Caco-2 (cell line): ENCODE data around the gene FBLN7. TPM values are rescaled to one million over a fixed set of nuclear protein-coding genes. Genes with fewer than 3 reads are reported as not detected.
A peak's percentile ranks its signal among the peaks of the same experiment; 100 is the strongest.

Experiments used
- BruUV-seq: library from RNA; stranded (reverse); fragments of 400-500 nt; replicated peaks from 2 replicates; lab custom pipeline; 2021; lab: Mats Ljungman, UMichigan
- CTCF ChIA-PET: fragments of 300-600 bp; sonication (Branson Sonifier 250); formaldehyde crosslinking; loops from one replicate; lab custom pipeline; 2022; ENCODE audit warnings: antibody characterized with exemption; lab: Charles Lee
- POLR2A ChIA-PET: fragments of 300-600 bp; sonication (Branson Sonifier 250); formaldehyde crosslinking; loops from one replicate; lab custom pipeline; 2022; ENCODE audit warnings: antibody characterized with exemption; lab: Charles Lee
- DNase-seq, 2 experiments: peaks; one replicate each; pipeline versions ENCODE4 v3.0.0 to v3.0.0-alpha.2; 2020 to 2022
- H3K27me3 ChIP-seq: replicated peaks from 2 replicates; pipeline ENCODE4 v1.6.0; 2011; ENCODE audit warnings: low read length; ENCODE audit not compliant: control insufficient read depth, insufficient read depth
- H3K36me3 ChIP-seq: 2 replicates; pipeline ENCODE4 v1.5.1; 2011; ENCODE audit warnings: low read length; ENCODE audit not compliant: control insufficient read depth, insufficient read depth
- H3K4me1 ChIP-seq: fragments of 250-450 bp; sonication (Bioruptor Pico); 2 replicates; pipeline ENCODE4 v1.5.1; 2020; ENCODE audit warnings: mild to moderate bottlenecking
- H3K4me3 ChIP-seq: 2 replicates; pipeline ENCODE4 v1.5.1; 2011; ENCODE audit warnings: low read depth, mild to moderate bottlenecking, control low read depth, low read length
- H3K9me3 ChIP-seq: fragments of 250-450 bp; sonication (Bioruptor Pico); 2 replicates; pipeline ENCODE4 v1.5.1; 2020; ENCODE audit warnings: mild to moderate bottlenecking, moderate library complexity
- H3K27ac Mint-ChIP-seq: one replicate; pipeline ENCODE4 v1.8.0; 2022; ENCODE audit warnings: mixed read lengths; ENCODE audit not compliant: unreplicated experiment
- H3K27me3 Mint-ChIP-seq: one replicate; pipeline ENCODE4 v1.8.0; 2022; ENCODE audit warnings: mixed read lengths; ENCODE audit not compliant: insufficient read depth, unreplicated experiment
- H3K36me3 Mint-ChIP-seq: one replicate; pipeline ENCODE4 v1.8.0; 2022; ENCODE audit warnings: mild to moderate bottlenecking, mixed read lengths; ENCODE audit not compliant: insufficient read depth, unreplicated experiment
- H3K4me1 Mint-ChIP-seq: one replicate; pipeline ENCODE4 v1.8.0; 2022; ENCODE audit warnings: low read depth, mixed read lengths; ENCODE audit not compliant: unreplicated experiment
- H3K4me3 Mint-ChIP-seq: one replicate; pipeline ENCODE4 v1.8.0; 2022; ENCODE audit warnings: mild to moderate bottlenecking, moderate library complexity, mixed read lengths; ENCODE audit not compliant: unreplicated experiment
- H3K9me3 Mint-ChIP-seq: one replicate; pipeline ENCODE4 v1.8.0; 2022; ENCODE audit warnings: mixed read lengths; ENCODE audit not compliant: unreplicated experiment
- intact Hi-C: fragments of 100-400 bp; cut with micrococcal nuclease; formaldehyde crosslinking; loops from one replicate; pipeline ENCODE4 v1.10.0; 2022; ENCODE audit not compliant: unreplicated experiment
- total RNA-seq: library from RNA; stranded (reverse); gene quantifications from 2 replicates; pipeline ENCODE4 v1.2.3, GENCODE V29; 2022
- TF ChIP-seq, protein P1 (sequence below), 2 experiments: fragments of 200-600 bp in 1 of 2; IDR thresholded peaks; 1 replicate in 1 of 2; 2 replicates in 1 of 2; pipeline versions ENCODE4 v1.5.1 to v1.8.0; 2011 to 2022; ENCODE audit warnings: antibody characterized with exemption in 1 of 2, control low read depth in 1 of 2, inconsistent platforms in 1 of 2, low read depth in 1 of 2, low read length in 1 of 2, mild to moderate bottlenecking in 1 of 2, moderate library complexity in 1 of 2; ENCODE audit not compliant: insufficient read depth in 1 of 2, severe bottlenecking in 1 of 2, unreplicated experiment in 1 of 2

FBLN7 gene
- total RNA-seq, 1 experiment from 2014 or later = 0.59 TPM

DNA sequence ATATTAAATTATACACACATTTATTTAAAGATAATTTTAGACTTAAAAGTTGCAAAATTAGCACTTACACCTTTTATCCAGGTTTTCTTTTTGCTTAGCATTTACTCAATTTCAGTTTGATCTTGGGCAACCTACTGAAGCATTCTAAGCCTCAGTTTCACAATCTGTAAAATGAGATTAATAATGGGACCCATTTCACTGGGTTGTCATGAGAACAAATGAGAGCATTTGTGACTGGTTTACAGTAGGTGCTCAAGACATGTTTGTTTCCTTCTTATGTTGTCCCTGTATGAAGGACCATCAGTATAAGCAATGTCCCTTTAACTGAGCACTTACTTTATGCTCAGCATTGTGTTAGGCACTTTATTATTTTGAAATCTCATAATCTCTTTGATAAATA, 4.8 kb upstream of the FBLN7 start:
- no peak overlapping the region for H3K4me3 Mint-ChIP-seq
- H3K4me1 Mint-ChIP-seq = no peaks in the 10 kb centered on the region
- no TSS peak for BruUV-seq
- TF ChIP-seq, protein P1, sequence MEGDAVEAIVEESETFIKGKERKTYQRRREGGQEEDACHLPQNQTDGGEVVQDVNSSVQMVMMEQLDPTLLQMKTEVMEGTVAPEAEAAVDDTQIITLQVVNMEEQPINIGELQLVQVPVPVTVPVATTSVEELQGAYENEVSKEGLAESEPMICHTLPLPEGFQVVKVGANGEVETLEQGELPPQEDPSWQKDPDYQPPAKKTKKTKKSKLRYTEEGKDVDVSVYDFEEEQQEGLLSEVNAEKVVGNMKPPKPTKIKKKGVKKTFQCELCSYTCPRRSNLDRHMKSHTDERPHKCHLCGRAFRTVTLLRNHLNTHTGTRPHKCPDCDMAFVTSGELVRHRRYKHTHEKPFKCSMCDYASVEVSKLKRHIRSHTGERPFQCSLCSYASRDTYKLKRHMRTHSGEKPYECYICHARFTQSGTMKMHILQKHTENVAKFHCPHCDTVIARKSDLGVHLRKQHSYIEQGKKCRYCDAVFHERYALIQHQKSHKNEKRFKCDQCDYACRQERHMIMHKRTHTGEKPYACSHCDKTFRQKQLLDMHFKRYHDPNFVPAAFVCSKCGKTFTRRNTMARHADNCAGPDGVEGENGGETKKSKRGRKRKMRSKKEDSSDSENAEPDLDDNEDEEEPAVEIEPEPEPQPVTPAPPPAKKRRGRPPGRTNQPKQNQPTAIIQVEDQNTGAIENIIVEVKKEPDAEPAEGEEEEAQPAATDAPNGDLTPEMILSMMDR (IDR thresholded peaks at IDR 0.05; ENCODE audit: insufficient read depth in 1 of 2, low read depth in 1 of 2, low read length in 1 of 2, severe bottlenecking in 1 of 2, unreplicated experiment in 1 of 2) = no peak
- ChIA-PET POLR2A (no interaction called here), CTCF (no interaction called here)
- no peak overlapping the region for H3K27ac Mint-ChIP-seq
- no peaks in the 10 kb centered on the region for H3K27me3 Mint-ChIP-seq
- intact Hi-C loops = no loop called here
- H3K36me3 ChIP-seq = no peaks in the 10 kb centered on the region
- DNase-seq = no peak
- no peak overlapping the region for H3K4me3 ChIP-seq
- H3K9me3 ChIP-seq = peaks cover 4% of the 10 kb centered on the region
- no peaks in the 10 kb centered on the region for H3K4me1 ChIP-seq
- H3K27me3 ChIP-seq = no peaks in the 10 kb centered on the region
- no peaks in the 10 kb centered on the region for H3K36me3 Mint-ChIP-seq
- no peaks in the 10 kb centered on the region for H3K9me3 Mint-ChIP-seq

DNA sequence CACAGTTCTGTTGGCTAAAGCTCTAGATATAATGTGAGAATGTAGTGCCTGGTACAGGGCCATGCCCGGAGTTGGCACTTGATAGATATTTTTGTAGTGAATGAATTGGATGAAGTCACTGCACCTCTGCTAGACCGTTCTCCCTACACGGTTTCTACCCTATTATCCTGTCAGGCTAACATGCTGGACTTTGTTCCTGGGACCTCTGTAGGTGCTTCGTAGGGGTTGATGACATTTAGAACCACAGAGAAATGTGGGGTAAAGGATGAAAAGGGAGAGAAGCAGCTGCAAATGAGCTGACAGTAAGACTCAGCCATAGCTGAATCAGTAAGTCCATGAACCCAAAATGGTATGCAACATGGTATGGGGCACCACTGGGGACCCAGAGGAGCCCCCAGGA, 4.1 kb upstream of the FBLN7 start:
- Histone ChIP-seq H3K36me3 (no peaks in the 10 kb centered on the region), H3K27me3 (no peaks in the 10 kb centered on the region), H3K4me1 (no peaks in the 10 kb centered on the region), H3K4me3 (no peak overlapping the region), H3K9me3 (no peaks in the 10 kb centered on the region)
- no TSS peak for BruUV-seq
- no peaks in the 10 kb centered on the region for H3K4me1 Mint-ChIP-seq
- TF ChIP-seq, protein P1 (IDR thresholded peaks at IDR 0.05; ENCODE audit: insufficient read depth in 1 of 2, low read depth in 1 of 2, low read length in 1 of 2, severe bottlenecking in 1 of 2, unreplicated experiment in 1 of 2) = no peak
- POLR2A ChIA-PET = no interaction called here
- H3K36me3 Mint-ChIP-seq = no peaks in the 10 kb centered on the region
- H3K27me3 Mint-ChIP-seq = no peaks in the 10 kb centered on the region
- DNase-seq = no peak
- H3K27ac Mint-ChIP-seq = no peak overlapping the region
- intact Hi-C loops = no loop called here
- no peak overlapping the region for H3K4me3 Mint-ChIP-seq
- no peaks in the 10 kb centered on the region for H3K9me3 Mint-ChIP-seq
- CTCF ChIA-PET = no interaction called here

- ChIA-PET POLR2A (no interaction called here), CTCF (no interaction called here)
- Histone ChIP-seq H3K36me3 (no peaks in the 10 kb centered on the region), H3K27me3 (no peaks in the 10 kb centered on the region), H3K4me3 (no peak overlapping the region), H3K9me3 (no peaks in the 10 kb centered on the region), H3K4me1 (no peaks in the 10 kb centered on the region)
- Mint-ChIP-seq H3K4me1 (no peaks in the 10 kb centered on the region), H3K27ac (no peak overlapping the region), H3K27me3 (no peaks in the 10 kb centered on the region), H3K9me3 (no peaks in the 10 kb centered on the region), H3K4me3 (peak overlapping the region; percentile 25), H3K36me3 (no peaks in the 10 kb centered on the region)
- TF ChIP-seq, protein P1 (IDR thresholded peaks at IDR 0.05; ENCODE audit: insufficient read depth in 1 of 2, low read depth in 1 of 2, low read length in 1 of 2, severe bottlenecking in 1 of 2, unreplicated experiment in 1 of 2) = no peak
- intact Hi-C loops = no loop called here
- BruUV-seq = no TSS peak
- no peak for DNase-seq
Observed at GRCh38 chr2:112136096-112136495, 2.1 kb upstream of the FBLN7 start.
